Measurements from ENCODE around the gene STON2. TPM values are rescaled to one million over a fixed set of nuclear protein-coding genes. Genes with fewer than 3 reads are reported as not detected.

STON2 gene
- total RNA-seq, 1 experiment from 2014 or later, result 9.1 TPM

DNA sequence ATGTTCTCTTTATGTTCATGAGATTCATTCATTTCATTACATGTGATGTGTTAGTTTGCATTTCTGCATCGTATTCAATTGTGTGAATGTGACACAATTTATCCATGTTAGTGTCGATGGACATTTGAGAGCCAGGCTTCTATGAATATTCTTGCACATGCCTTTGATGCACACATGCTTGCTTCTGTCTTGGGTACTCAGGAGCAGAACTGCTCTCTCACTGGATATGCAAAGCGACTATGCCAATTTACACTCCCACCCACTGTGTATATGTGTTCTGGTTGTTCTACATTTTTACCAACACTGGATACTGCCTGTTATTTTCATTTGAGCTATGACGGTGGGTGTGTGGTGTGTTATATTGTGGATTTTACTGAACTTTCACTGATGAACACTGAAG lies 95.1 kb downstream of the STON2 start:
- peaks cover 20% of the 10 kb centered on the region for H3F3A ChIP-seq (ENCODE audit: insufficient read depth, low read depth)
- no peak overlapping the region for H3K4me2 ChIP-seq
- peaks cover 35% of the 10 kb centered on the region for H3K4me1 ChIP-seq (replicated peaks; ENCODE audit: insufficient read depth)
- BruUV-seq (replicated peaks), result no TSS peak
- H3K27me3 ChIP-seq (ENCODE audit: insufficient read depth, low read depth), result no peaks in the 10 kb centered on the region
- ChIA-PET POLR2A (ENCODE audit: unreplicated experiment) (no interaction called here), CTCF (no interaction called here)
- no peak overlapping the region for H3K4me3 ChIP-seq
- no peaks in the 10 kb centered on the region for H3K9me2 ChIP-seq (ENCODE audit: insufficient read depth)
- H3K27ac ChIP-seq, result peak overlapping the region; percentile 96
- H4K20me1 ChIP-seq (ENCODE audit: insufficient read depth), result no peaks in the 10 kb centered on the region
- no peak for DNase-seq
- H3K36me3 ChIP-seq (ENCODE audit: low read depth), result no peaks in the 10 kb centered on the region
- TF ChIP-seq, protein P1, sequence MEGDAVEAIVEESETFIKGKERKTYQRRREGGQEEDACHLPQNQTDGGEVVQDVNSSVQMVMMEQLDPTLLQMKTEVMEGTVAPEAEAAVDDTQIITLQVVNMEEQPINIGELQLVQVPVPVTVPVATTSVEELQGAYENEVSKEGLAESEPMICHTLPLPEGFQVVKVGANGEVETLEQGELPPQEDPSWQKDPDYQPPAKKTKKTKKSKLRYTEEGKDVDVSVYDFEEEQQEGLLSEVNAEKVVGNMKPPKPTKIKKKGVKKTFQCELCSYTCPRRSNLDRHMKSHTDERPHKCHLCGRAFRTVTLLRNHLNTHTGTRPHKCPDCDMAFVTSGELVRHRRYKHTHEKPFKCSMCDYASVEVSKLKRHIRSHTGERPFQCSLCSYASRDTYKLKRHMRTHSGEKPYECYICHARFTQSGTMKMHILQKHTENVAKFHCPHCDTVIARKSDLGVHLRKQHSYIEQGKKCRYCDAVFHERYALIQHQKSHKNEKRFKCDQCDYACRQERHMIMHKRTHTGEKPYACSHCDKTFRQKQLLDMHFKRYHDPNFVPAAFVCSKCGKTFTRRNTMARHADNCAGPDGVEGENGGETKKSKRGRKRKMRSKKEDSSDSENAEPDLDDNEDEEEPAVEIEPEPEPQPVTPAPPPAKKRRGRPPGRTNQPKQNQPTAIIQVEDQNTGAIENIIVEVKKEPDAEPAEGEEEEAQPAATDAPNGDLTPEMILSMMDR (conservative IDR thresholded peaks at IDR 0.05), result no peak
- no peak for TF ChIP-seq EZH2 (IDR thresholded peaks at IDR 0.05; ENCODE audit: low read depth)
- intact Hi-C loops (cut with micrococcal nuclease; ENCODE audit: unreplicated experiment), result no loop called here
- peaks cover 3% of the 10 kb centered on the region; the same call in 1 of the 2 replicates for H3K79me2 ChIP-seq (ENCODE audit: low read depth)
- no peaks in the 10 kb centered on the region for H3K9me3 ChIP-seq (ENCODE audit: insufficient read depth, low read depth)
- H2AFZ ChIP-seq, result no peak overlapping the region

DNA sequence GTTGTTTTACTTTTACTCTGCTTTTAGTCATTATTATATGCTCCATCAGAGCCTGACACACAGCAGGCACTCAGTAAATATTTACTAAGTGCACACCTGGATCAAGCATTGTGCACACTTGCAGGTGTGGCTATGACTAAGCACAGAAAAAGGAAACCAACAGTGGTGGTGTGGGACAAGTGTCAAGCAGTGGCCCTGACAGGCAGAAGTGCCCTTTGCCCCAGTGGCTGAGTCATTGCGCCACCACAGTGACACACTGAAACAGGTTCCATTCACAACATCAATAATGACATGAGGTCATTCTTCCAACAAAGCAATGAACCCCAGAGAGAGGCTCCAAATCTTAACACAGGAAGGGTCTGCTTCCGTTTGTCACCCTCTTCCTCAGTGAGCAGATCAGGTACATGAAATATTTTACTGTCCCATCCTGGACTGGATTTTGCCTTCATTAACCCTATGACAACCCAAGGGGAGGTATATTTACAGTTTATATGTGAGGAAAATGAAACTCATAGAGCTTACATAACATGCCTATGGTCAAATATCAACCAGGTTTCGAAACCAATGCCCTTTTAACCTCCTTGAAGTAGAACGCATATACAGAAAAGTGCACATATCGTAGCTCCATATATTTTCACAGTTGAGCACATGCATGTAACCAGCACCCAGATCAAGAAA lies 96.7 kb downstream of the STON2 start:
- Histone ChIP-seq H4K20me1 (ENCODE audit: insufficient read depth) (no peaks in the 10 kb centered on the region), H3K36me3 (ENCODE audit: low read depth) (no peaks in the 10 kb centered on the region), H3K27ac (peak overlapping the region; percentile 96), H3K9me3 (ENCODE audit: insufficient read depth, low read depth) (no peaks in the 10 kb centered on the region), H3K4me3 (peak overlapping the region; percentile 7; the same call in 1 of the 2 replicates), H3K27me3 (ENCODE audit: insufficient read depth, low read depth) (no peaks in the 10 kb centered on the region), H3K79me2 (ENCODE audit: low read depth) (peaks cover 3% of the 10 kb centered on the region; the same call in 1 of the 2 replicates), H2AFZ (no peak overlapping the region), H3K4me2 (peak overlapping the region; percentile 65), H3F3A (ENCODE audit: insufficient read depth, low read depth) (peaks cover 20% of the 10 kb centered on the region), H3K4me1 (replicated peaks; ENCODE audit: insufficient read depth) (peaks cover 35% of the 10 kb centered on the region), H3K9me2 (ENCODE audit: insufficient read depth) (no peaks in the 10 kb centered on the region)
- TF ChIP-seq, protein P1 (conservative IDR thresholded peaks at IDR 0.05), result no peak
- TF ChIP-seq EZH2 (IDR thresholded peaks at IDR 0.05; ENCODE audit: low read depth), result no peak
- POLR2A ChIA-PET (ENCODE audit: unreplicated experiment), result no interaction called here
- peak; percentile 71 to 97 for DNase-seq
- CTCF ChIA-PET, result interaction anchor here (0.6 kb wide), 1 partner anchor 28 kb away, joined by 4 read pairs; no protein-coding TSS in a partner anchor
- intact Hi-C loops (cut with micrococcal nuclease; ENCODE audit: unreplicated experiment), result loop anchor here (1.0 kb wide), 1 partner anchor 98 kb away; no protein-coding TSS in a partner anchor
- BruUV-seq (replicated peaks), result no TSS peak

DNA sequence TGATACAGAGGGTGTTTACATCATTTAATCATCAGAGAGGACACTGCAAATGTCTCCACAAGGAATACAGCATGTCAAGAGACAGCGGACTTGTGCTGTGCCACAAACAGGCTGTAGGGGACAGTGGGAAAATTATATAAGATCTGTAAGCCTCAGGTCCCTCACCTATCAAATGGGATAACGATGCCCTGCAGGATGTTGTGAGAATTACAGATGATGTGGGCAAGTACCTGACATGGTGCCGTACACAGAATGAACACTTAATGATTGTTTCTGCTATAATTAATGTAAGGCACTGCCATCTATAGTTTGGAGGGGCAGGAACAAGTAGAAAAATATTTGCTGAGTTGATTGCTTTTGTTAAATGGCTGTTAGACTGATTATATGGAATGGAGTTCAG lies 97.5 kb downstream of the STON2 start:
- peak overlapping the region; percentile 65 for H3K4me2 ChIP-seq
- no peak for DNase-seq
- intact Hi-C loops (cut with micrococcal nuclease; ENCODE audit: unreplicated experiment), result loop anchor here (1.0 kb wide), 1 partner anchor 99 kb away; no protein-coding TSS in a partner anchor
- TF ChIP-seq, protein P1 (conservative IDR thresholded peaks at IDR 0.05), result no peak; the same call in 1 of the 2 replicates
- TF ChIP-seq EZH2 (IDR thresholded peaks at IDR 0.05; ENCODE audit: low read depth), result no peak
- H3K9me3 ChIP-seq (ENCODE audit: insufficient read depth, low read depth), result no peaks in the 10 kb centered on the region
- H3K4me3 ChIP-seq, result peak overlapping the region; percentile 1; the same call in 1 of the 2 replicates
- H2AFZ ChIP-seq, result no peak overlapping the region
- H3K4me1 ChIP-seq (replicated peaks; ENCODE audit: insufficient read depth), result peaks cover 35% of the 10 kb centered on the region
- H3K27me3 ChIP-seq (ENCODE audit: insufficient read depth, low read depth), result no peaks in the 10 kb centered on the region
- peaks cover 3% of the 10 kb centered on the region; the same call in 1 of the 2 replicates for H3K79me2 ChIP-seq (ENCODE audit: low read depth)
- ChIA-PET POLR2A (ENCODE audit: unreplicated experiment) (no interaction called here), CTCF (no interaction called here)
- H3K36me3 ChIP-seq (ENCODE audit: low read depth), result no peaks in the 10 kb centered on the region
- H4K20me1 ChIP-seq (ENCODE audit: insufficient read depth), result no peaks in the 10 kb centered on the region
- BruUV-seq (replicated peaks), result no TSS peak
- no peaks in the 10 kb centered on the region for H3K9me2 ChIP-seq (ENCODE audit: insufficient read depth)
- peak overlapping the region; percentile 96 for H3K27ac ChIP-seq
- H3F3A ChIP-seq (ENCODE audit: insufficient read depth, low read depth), result peaks cover 20% of the 10 kb centered on the region
